ENCODE data around the gene CXCR2.

GRCh38 chr2:218095853-218096252 is 30.0 kb upstream of the CXCR2 start:
- no peak for TF ChIP-seq CTCF (conservative IDR thresholded peaks at IDR 0.05; ENCODE audit: low read depth in 2 of 2)
- TF ChIP-seq CREB1 (CRISPR knock-in tag; IDR thresholded peaks at IDR 0.05; ENCODE audit: low read depth): no peak
- TF ChIP-seq POLR2AphosphoS5 (IDR thresholded peaks at IDR 0.05; ENCODE audit: low read depth): no peak
- no peak for TF ChIP-seq EZH2phosphoT487 (IDR thresholded peaks at IDR 0.05; ENCODE audit: unreplicated experiment)
- TF ChIP-seq ZNF331 (CRISPR knock-in tag; IDR thresholded peaks at IDR 0.05; ENCODE audit: low read depth): no peak
- TF ChIP-seq EZH2 (IDR thresholded peaks at IDR 0.05; ENCODE audit: low read depth, unreplicated experiment): no peak
- no peak for TF ChIP-seq STAT1 (IDR thresholded peaks at IDR 0.05; ENCODE audit: unreplicated experiment)

Data from GM23338 (cell line).